A549 (cell line): Measurements from ENCODE around the gene TBXA2R. TPM values are rescaled to one million over a fixed set of nuclear protein-coding genes. Genes with fewer than 3 reads are reported as not detected.

Experiments
- ATAC-seq, 2 experiments: fragments of 200-7000 bp in 1 of 2; fragments of >200 bp in 1 of 2; cut with Nextera tagmentation in 1 of 2; cut with Tn5 transposase in 1 of 2; 3 replicates each; pipeline versions ENCODE4 v1.8.0 to v1.9.1; 2018 to 2020; ENCODE audit warnings: mild to moderate bottlenecking in 1 of 2, moderate library complexity in 1 of 2
- CTCF ChIA-PET: fragments of 300-600 bp; sonication (Branson Sonifier 250); formaldehyde crosslinking; extraction: SDS; loops from one replicate; lab custom pipeline; 2021; ENCODE audit warnings: antibody characterized with exemption, inconsistent platforms; lab: Yijun Ruan, JAX
- POLR2A ChIA-PET: fragments of 350-600 bp; formaldehyde crosslinking; extraction: SDS; loops from one replicate; lab custom pipeline; 2021; ENCODE audit warnings: antibody characterized with exemption, inconsistent platforms; lab: Yijun Ruan, JAX
- DNase-seq, 2 experiments: peaks; one replicate each; pipeline versions ENCODE4 v3.0.0 to v3.0.0-alpha.2; 2011 to 2016; ENCODE audit warnings: low read depth in 1 of 2, low spot score in 1 of 2
- FAIRE-seq: peaks from 2 replicates; lab custom pipeline; 2011; peaks lifted over from hg19 to GRCh38; lab: Jason Lieb, UNC
- H3K27ac ChIP-seq, 2 experiments: fragments of >200 bp; sonication (Bioruptor Twin); formaldehyde crosslinking; 3 replicates each; pipeline ENCODE4 v1.5.1; 2016 to 2017
- H3K4me1 ChIP-seq: fragments of >200 bp; sonication (Bioruptor Twin); formaldehyde crosslinking; 3 replicates; pipeline ENCODE4 v1.6.1; 2016
- H3K4me2 ChIP-seq: fragments of >200 bp; sonication (Bioruptor Twin); formaldehyde crosslinking; 3 replicates; pipeline ENCODE4 v1.6.1; 2016
- H3K4me3 ChIP-seq: fragments of >200 bp; sonication (Bioruptor Twin); formaldehyde crosslinking; 3 replicates; pipeline ENCODE4 v1.5.1; 2016
- H3K9me3 ChIP-seq: fragments of >200 bp; sonication (Bioruptor Twin); formaldehyde crosslinking; 3 replicates; pipeline ENCODE4 v1.6.1; 2016
- CHD2 ChIP-seq: fragments of 150-350 bp; IDR thresholded peaks from 2 replicates; pipeline ENCODE4 v1.6.1; 2014; ENCODE audit warnings: low read length; ENCODE audit not compliant: partially characterized antibody
- EHF ChIP-seq: fragments of 250-450 bp; sonication (Bioruptor Pico); IDR thresholded peaks from 2 replicates; pipeline ENCODE4 v1.5.0; 2020; ENCODE audit warnings: mild to moderate bottlenecking
- EHMT2 ChIP-seq: fragments of 200-600 bp; sonication (generic); IDR thresholded peaks from 2 replicates; pipeline ENCODE4 v1.6.1; 2016; ENCODE audit warnings: antibody characterized with exemption, low read depth, mild to moderate bottlenecking, moderate library complexity
- FOSB ChIP-seq: fragments of 250-450 bp; sonication (Bioruptor Pico); IDR thresholded peaks from 2 replicates; pipeline ENCODE4 v1.5.0; 2020; ENCODE audit warnings: mild to moderate bottlenecking, moderate library complexity
- JUNB ChIP-seq: fragments of >200 bp; sonication (Bioruptor Twin); formaldehyde crosslinking; IDR thresholded peaks from 2 replicates; pipeline ENCODE4 v1.6.1; 2016
- KDM5A ChIP-seq: fragments of 200-600 bp; sonication (generic); IDR thresholded peaks from 2 replicates; pipeline ENCODE4 v1.6.1; 2016; ENCODE audit warnings: antibody characterized with exemption, mild to moderate bottlenecking
- NPAS2 ChIP-seq: fragments of 250-450 bp; sonication (Bioruptor Pico); IDR thresholded peaks from 2 replicates; pipeline ENCODE4 v1.8.0; 2022; ENCODE audit warnings: mild to moderate bottlenecking, moderate library complexity, borderline replicate concordance
- PHF8 ChIP-seq: fragments of 200-600 bp; sonication (generic); IDR thresholded peaks from 2 replicates; pipeline ENCODE4 v1.6.1; 2016; ENCODE audit warnings: low read depth, mild to moderate bottlenecking, antibody characterized with exemption, moderate library complexity, borderline replicate concordance
- POLR2A ChIP-seq: IDR thresholded peaks from 2 replicates; pipeline ENCODE4 v1.6.1; 2012; ENCODE audit warnings: mild to moderate bottlenecking, low read length
- RCOR1 ChIP-seq: fragments of 150-350 bp; IDR thresholded peaks from 2 replicates; pipeline ENCODE4 v1.6.1; 2014; ENCODE audit warnings: antibody characterized with exemption, low read length, low read depth
- SREBF2 ChIP-seq: fragments of 450-650 bp; IDR thresholded peaks from 2 replicates; pipeline ENCODE4 v1.6.1; 2014; ENCODE audit warnings: mild to moderate bottlenecking, moderate library complexity
- TFCP2L1 ChIP-seq: fragments of 250-450 bp; sonication (Bioruptor Pico); IDR thresholded peaks from 2 replicates; pipeline ENCODE4 v1.5.0; 2021; ENCODE audit warnings: mild to moderate bottlenecking
- ZC3H11A ChIP-seq: fragments of 450-650 bp; IDR thresholded peaks from 2 replicates; pipeline ENCODE4 v1.6.1; 2014; ENCODE audit warnings: antibody characterized with exemption, mild to moderate bottlenecking
- ZSCAN20 ChIP-seq: fragments of 250-450 bp; sonication (Bioruptor Pico); IDR thresholded peaks from 2 replicates; pipeline ENCODE4 v1.8.0; 2022; ENCODE audit warnings: mild to moderate bottlenecking, moderate library complexity
- WGBS: methylation state at CpG from one replicate; pipeline ENCODE4 v1.1.6; 2017; ENCODE audit errors: missing lambda C conversion rate; 5-methylcytosine and 5-hydroxymethylcytosine counted together
- polyA plus RNA-seq, 4 experiments: library from polyadenylated mRNA; depleted of rRNA in 3 of 4; stranded (reverse); fragments of >200 nt; fragmentation: RNase III in 1 of 4; extraction: RNeasy Plus Mini Kit Qiagen cat#74134 plus additional on column Dnase treatment in 1 of 4; gene quantifications; 2 replicates in 3 of 4; 3 replicates in 1 of 4; pipeline ENCODE4 v1.2.3, GENCODE V29; 2011 to 2017
- TF ChIP-seq, protein P1 (sequence below): fragments of >200 bp; sonication (Bioruptor Twin); formaldehyde crosslinking; IDR thresholded peaks from 3 replicates; pipeline ENCODE4 v1.6.1; 2016
- TF ChIP-seq, protein P2 (sequence below): fragments of >200 bp; sonication (Bioruptor Twin); formaldehyde crosslinking; IDR thresholded peaks from 3 replicates; pipeline ENCODE4 v1.5.1; 2016

Gene TBXA2R
- polyA plus RNA-seq, 2 of the 4 experiments (the other 2 are of a cell fraction), result 0.13 to 0.49 TPM

DNA sequence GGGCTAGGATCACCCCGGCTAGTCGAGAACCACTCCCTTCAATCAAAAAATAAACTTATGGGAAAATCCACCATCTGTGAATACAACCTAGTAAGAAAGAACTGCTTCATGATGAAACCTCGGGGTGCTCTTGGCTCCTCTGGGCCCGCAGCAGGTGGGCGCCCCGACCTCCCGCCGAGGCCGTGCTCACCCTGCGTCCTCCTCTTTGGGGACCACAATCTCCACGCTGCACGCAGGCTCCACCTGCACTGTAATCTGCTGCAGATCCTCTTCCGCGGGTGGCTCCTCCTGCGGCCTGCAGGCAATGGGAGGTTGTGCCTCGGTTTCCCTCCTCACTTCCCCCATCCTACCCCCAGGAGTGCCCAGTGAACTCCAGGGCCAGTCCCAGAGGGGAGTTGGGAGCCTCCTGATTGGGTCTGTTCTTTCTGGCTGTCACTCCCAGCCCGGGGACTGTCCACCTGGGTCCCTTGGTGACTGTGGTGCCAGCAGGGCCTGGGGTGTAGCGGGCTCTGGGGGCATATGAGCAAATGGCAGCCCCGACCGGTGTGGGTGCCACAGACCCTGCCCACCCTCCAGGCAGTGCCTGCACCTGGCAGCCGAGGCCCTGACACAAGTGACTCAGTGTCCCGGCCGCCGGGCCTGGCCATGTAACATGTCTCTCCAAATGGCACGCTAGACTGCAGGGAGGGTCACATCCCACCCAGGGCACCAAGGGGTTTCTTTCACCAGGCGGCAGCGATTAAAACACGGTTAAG lies 35.0 kb upstream of the TBXA2R start:
- no peak for DNase-seq
- H3K4me3 ChIP-seq, result no peak overlapping the region
- ChIA-PET POLR2A (no interaction called here), CTCF (no interaction called here)
- 92% methylated on average over 16 of the region's 28 CpGs for WGBS
- no peak for TF ChIP-seq ZC3H11A
- no peak for TF ChIP-seq SREBF2
- no peak for TF ChIP-seq NPAS2 (CRISPR knock-in tag)
- TF ChIP-seq KDM5A, result no peak
- TF ChIP-seq JUNB, result no peak
- no peak for TF ChIP-seq CHD2
- TF ChIP-seq EHMT2, result no peak
- TF ChIP-seq, protein P1, sequence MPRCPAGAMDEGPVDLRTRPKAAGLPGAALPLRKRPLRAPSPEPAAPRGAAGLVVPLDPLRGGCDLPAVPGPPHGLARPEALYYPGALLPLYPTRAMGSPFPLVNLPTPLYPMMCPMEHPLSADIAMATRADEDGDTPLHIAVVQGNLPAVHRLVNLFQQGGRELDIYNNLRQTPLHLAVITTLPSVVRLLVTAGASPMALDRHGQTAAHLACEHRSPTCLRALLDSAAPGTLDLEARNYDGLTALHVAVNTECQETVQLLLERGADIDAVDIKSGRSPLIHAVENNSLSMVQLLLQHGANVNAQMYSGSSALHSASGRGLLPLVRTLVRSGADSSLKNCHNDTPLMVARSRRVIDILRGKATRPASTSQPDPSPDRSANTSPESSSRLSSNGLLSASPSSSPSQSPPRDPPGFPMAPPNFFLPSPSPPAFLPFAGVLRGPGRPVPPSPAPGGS, result no peak
- no peak for TF ChIP-seq FOSB (CRISPR knock-in tag)
- TF ChIP-seq POLR2A, result no peak
- TF ChIP-seq TFCP2L1, result no peak
- no peak for TF ChIP-seq EHF
- no peak for TF ChIP-seq PHF8
- no peak for TF ChIP-seq RCOR1
- TF ChIP-seq, protein P2, sequence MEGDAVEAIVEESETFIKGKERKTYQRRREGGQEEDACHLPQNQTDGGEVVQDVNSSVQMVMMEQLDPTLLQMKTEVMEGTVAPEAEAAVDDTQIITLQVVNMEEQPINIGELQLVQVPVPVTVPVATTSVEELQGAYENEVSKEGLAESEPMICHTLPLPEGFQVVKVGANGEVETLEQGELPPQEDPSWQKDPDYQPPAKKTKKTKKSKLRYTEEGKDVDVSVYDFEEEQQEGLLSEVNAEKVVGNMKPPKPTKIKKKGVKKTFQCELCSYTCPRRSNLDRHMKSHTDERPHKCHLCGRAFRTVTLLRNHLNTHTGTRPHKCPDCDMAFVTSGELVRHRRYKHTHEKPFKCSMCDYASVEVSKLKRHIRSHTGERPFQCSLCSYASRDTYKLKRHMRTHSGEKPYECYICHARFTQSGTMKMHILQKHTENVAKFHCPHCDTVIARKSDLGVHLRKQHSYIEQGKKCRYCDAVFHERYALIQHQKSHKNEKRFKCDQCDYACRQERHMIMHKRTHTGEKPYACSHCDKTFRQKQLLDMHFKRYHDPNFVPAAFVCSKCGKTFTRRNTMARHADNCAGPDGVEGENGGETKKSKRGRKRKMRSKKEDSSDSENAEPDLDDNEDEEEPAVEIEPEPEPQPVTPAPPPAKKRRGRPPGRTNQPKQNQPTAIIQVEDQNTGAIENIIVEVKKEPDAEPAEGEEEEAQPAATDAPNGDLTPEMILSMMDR, result no peak
- TF ChIP-seq, all 56 proteins: peak for 0
- FAIRE-seq (no peak), ATAC-seq (no peak)
- Histone ChIP-seq H3K27ac (no peak overlapping the region), H3K4me1 (no peaks in the 10 kb centered on the region), H3K4me2 (no peak overlapping the region), H3K9me3 (no peaks in the 10 kb centered on the region)

DNA sequence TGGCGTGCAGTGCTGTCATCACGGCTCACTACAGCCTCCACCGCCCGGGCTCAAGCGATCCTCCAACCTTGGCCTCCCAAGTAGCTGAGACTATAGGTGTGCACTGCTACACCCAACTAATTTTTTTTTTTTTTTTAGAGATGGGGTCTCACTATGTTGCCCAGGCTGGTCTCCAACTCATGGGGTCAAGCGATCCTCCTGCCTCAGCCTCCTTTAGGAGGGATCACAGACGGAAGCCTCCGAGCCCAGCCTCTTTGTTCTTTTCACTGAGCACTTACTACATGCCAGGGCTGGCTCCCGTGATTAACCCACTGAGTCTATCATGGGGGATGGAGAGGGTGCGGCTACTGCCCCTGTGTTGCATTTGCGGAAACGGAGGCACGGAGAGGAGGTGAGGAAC lies 32.8 kb upstream of the TBXA2R start:
- DNase-seq (no peak), FAIRE-seq (no peak), ATAC-seq (no peak)
- H3K4me1 ChIP-seq, result no peaks in the 10 kb centered on the region
- 91% methylated on average over 13 of the region's 13 CpGs for WGBS
- ChIA-PET POLR2A (no interaction called here), CTCF (interaction anchor here (1.3 kb wide), 1 partner anchor 61 kb away, joined by 3 read pairs; the partner anchor contains the start of gene PIP5K1C)
- no peaks in the 10 kb centered on the region for H3K9me3 ChIP-seq
- no peak for TF ChIP-seq ZSCAN20 (CRISPR knock-in tag)
- H3K4me3 ChIP-seq, result no peak overlapping the region
- H3K27ac ChIP-seq, result no peak overlapping the region
- no peak overlapping the region for H3K4me2 ChIP-seq

DNA sequence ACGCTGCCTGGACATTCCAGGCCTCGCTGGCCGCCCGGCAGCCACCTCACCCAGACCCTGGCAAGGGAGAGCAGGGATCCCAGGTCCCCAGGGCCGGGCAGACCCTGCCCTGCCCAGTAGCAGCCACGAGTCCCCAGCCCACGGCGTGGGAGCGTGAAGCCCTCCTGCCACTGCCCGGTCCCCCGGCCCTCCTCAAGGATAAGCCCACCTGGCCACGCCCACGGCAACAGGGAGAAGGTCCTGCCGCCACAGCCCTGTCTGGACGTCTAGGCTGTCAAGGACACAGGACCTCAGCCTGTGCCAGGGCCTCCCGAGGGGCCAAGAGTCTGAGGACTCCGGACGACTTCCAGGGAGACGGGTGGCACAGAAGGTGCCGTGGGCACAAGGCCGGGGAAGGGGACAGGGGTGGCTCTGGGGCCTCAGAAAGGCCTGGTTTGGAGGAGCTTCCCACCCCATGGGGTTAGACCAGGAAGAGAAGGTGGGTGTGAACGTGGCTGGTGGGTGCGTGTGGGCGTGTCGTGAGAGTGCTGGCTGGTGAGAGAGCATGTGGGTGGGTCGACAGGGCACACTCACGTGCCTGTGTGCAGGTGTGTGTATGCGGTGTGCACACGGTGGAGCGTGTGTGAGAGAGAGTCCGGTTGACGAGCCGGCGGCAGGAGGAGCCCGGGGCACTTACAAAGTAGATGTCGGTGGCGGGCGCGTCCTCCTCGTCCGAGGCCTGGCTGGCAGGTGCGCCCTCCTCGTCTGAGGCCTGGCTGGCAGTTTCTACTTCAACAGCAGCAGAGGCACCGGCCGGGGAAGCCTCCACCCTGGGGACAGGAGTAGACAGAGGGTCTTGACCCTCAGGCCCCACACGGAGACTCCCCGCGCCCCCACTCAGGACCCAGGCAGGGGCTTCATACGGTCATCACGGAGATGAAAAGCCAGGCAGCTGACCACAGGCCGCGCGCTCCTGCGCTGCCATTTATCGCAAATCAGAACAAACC lies 31.8 kb upstream of the TBXA2R start:
- FAIRE-seq (no peak), DNase-seq (no peak), ATAC-seq (no peak)
- no peak overlapping the region for H3K4me3 ChIP-seq
- H3K4me2 ChIP-seq, result no peak overlapping the region
- no peaks in the 10 kb centered on the region for H3K9me3 ChIP-seq
- ChIA-PET POLR2A (no interaction called here), CTCF (interaction anchor here (1.3 kb wide), 1 partner anchor 62 kb away, joined by 3 read pairs; the partner anchor contains the start of gene PIP5K1C)
- TF ChIP-seq, protein P2, result no peak
- no peaks in the 10 kb centered on the region for H3K4me1 ChIP-seq
- WGBS, result 93% methylated on average over 34 of the region's 55 CpGs
- no peak overlapping the region for H3K27ac ChIP-seq
